ENCODE results near the gene UBE2F. TPM values are rescaled to one million over a fixed set of nuclear protein-coding genes. Genes with fewer than 3 reads are reported as not detected.

Gene UBE2F
- total and polyA plus RNA-seq, 2 of the 13 experiments (the other 11 are each of a cell fraction or from before 2014, with no cell fraction given) = 35.4 to 73.1 TPM

- TF ChIP-seq ZNF205 (CRISPR knock-in tag; IDR thresholded peaks at IDR 0.05) (no peak), NR2F2 (IDR thresholded peaks at IDR 0.05; ENCODE audit: borderline replicate concordance, low read depth) (no peak), ATF5 (CRISPR knock-in tag; IDR thresholded peaks at IDR 0.05; ENCODE audit: low read depth) (no peak), TGIF2 (CRISPR knock-in tag; IDR thresholded peaks at IDR 0.05) (0 out of 2 replicates have a peak, but pooled peaks have one; percentile 51), IKZF1 (IDR thresholded peaks at IDR 0.05) (no peak), MZF1 (CRISPR knock-in tag; IDR thresholded peaks at IDR 0.05; ENCODE audit: borderline replicate concordance) (no peak), TFDP2 (CRISPR knock-in tag; IDR thresholded peaks at IDR 0.05) (no peak), KDM1A (CRISPR knock-in tag; IDR thresholded peaks at IDR 0.05) (no peak), ZNF670 (CRISPR knock-in tag; IDR thresholded peaks at IDR 0.05; ENCODE audit: borderline replicate concordance) (no peak), ZNF746 (CRISPR knock-in tag; IDR thresholded peaks at IDR 0.05) (no peak), REXO4 (CRISPR knock-in tag; IDR thresholded peaks at IDR 0.05; ENCODE audit: borderline replicate concordance) (no peak), HNF1B (CRISPR knock-in tag; IDR thresholded peaks at IDR 0.05) (no peak), AGO2 (optimal IDR thresholded peaks at IDR 0.05; ENCODE audit: low read depth, low read length) (peak; percentile 24), ZNF451 (CRISPR knock-in tag; IDR thresholded peaks at IDR 0.05) (0 out of 2 replicates have a peak, but pooled peaks have one; percentile 46), ZC3H13 (CRISPR knock-in tag; IDR thresholded peaks at IDR 0.05) (no peak), ZNF180 (CRISPR knock-in tag; IDR thresholded peaks at IDR 0.05; ENCODE audit: borderline replicate concordance, low read depth) (no peak), TRIM24 (CRISPR knock-in tag; IDR thresholded peaks at IDR 0.05) (no peak), ZFP36L2 (CRISPR knock-in tag; IDR thresholded peaks at IDR 0.05) (no peak), ZNF781 (CRISPR knock-in tag; IDR thresholded peaks at IDR 0.05; ENCODE audit: borderline replicate concordance, not compliant biosample characterization) (no peak), ZNF564 (CRISPR knock-in tag; IDR thresholded peaks at IDR 0.05) (no peak), MXI1 (IDR thresholded peaks at IDR 0.05; ENCODE audit: borderline replicate concordance, low read depth, low read length) (no peak; the same call in 2 of the 3 replicates), HBP1 (CRISPR knock-in tag; IDR thresholded peaks at IDR 0.05; ENCODE audit: low read depth) (no peak)
- TF ChIP-seq, protein P1, sequence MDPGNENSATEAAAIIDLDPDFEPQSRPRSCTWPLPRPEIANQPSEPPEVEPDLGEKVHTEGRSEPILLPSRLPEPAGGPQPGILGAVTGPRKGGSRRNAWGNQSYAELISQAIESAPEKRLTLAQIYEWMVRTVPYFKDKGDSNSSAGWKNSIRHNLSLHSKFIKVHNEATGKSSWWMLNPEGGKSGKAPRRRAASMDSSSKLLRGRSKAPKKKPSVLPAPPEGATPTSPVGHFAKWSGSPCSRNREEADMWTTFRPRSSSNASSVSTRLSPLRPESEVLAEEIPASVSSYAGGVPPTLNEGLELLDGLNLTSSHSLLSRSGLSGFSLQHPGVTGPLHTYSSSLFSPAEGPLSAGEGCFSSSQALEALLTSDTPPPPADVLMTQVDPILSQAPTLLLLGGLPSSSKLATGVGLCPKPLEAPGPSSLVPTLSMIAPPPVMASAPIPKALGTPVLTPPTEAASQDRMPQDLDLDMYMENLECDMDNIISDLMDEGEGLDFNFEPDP (CRISPR knock-in tag; conservative IDR thresholded peaks at IDR 0.05) = no peak
- TF ChIP-seq, protein P2, sequence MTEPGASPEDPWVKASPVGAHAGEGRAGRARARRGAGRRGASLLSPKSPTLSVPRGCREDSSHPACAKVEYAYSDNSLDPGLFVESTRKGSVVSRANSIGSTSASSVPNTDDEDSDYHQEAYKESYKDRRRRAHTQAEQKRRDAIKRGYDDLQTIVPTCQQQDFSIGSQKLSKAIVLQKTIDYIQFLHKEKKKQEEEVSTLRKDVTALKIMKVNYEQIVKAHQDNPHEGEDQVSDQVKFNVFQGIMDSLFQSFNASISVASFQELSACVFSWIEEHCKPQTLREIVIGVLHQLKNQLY (CRISPR knock-in tag; IDR thresholded peaks at IDR 0.05) = no peak
Observed at GRCh38 chr2:237923481-237924163, 43.2 kb upstream of the UBE2F start (continued).
